ENCODE data around the gene CBFA2T3. TPM values are rescaled to one million over a fixed set of nuclear protein-coding genes. Genes with fewer than 3 reads are reported as not detected.

CBFA2T3 gene
- total and polyA plus RNA-seq, 2 of the 8 experiments (the other 6 are each of a cell fraction or from before 2014, with no cell fraction given), result 0.51 to 1.3 TPM

- TF ChIP-seq CHD7 (IDR thresholded peaks at IDR 0.05; ENCODE audit: insufficient replicate concordance, low read length) (no peak), POU5F1 (IDR thresholded peaks at IDR 0.05; ENCODE audit: low read depth, low read length) (no peak), SIX5 (IDR thresholded peaks at IDR 0.05; ENCODE audit: low read depth, low read length) (no peak), SP2 (IDR thresholded peaks at IDR 0.05; ENCODE audit: low read length) (no peak), TBP (IDR thresholded peaks at IDR 0.05; ENCODE audit: low read depth, low read length) (no peak), CBX8 (IDR thresholded peaks at IDR 0.05; ENCODE audit: borderline replicate concordance, low read depth, low read length) (no peak), NANOG (IDR thresholded peaks at IDR 0.05; ENCODE audit: insufficient read depth, low read depth, low read length, poor library complexity, severe bottlenecking) (no peak), SP4 (IDR thresholded peaks at IDR 0.05; ENCODE audit: low read length) (no peak), RNF2 (IDR thresholded peaks at IDR 0.05; ENCODE audit: borderline replicate concordance, low read depth, low read length, missing control alignments, poor library complexity, severe bottlenecking) (no peak), CHD2 (IDR thresholded peaks at IDR 0.05; ENCODE audit: low read length) (no peak)
Measured at GRCh38 chr16:88968589-88969280, 8.3 kb downstream of the CBFA2T3 start (continued).
